AG09319 (cell line): ENCODE data around the gene SLC30A3.

Experiments
- DNase-seq: peaks from one replicate; pipeline ENCODE4 v3.0.0-alpha.2; 2010; ENCODE audit warnings: low read depth; ENCODE audit errors: extremely low read depth
- CTCF ChIP-seq: IDR thresholded peaks from 2 replicates; pipeline ENCODE4 v1.5.1; 2011; ENCODE audit warnings: low read depth, mild to moderate bottlenecking, inconsistent platforms, low read length, moderate library complexity

The SLC30A3 gene

GRCh38 chr2:27205206-27205605, 57.6 kb downstream of the SLC30A3 start:
- no peak for TF ChIP-seq CTCF
- DNase-seq, result no peak

DNA sequence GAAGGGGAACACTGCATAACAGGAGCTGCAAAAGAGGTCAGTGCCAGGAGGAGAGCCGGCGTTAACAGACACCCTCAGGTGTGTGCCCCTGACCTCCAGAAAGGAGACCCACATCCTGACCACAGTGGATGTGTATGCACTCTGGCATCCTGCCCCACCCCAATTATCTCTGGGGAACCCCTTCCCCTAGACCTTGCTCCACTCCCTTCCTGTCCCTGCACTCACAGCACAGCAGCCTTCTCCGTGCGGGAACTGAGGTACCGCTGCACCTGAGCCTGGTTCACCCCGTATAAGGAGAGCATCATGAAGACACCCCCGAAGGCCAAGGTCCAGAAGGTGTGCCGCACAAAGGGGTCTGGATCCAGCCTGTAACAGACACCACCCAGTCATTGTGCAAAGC, 58.3 kb downstream of the SLC30A3 start:
- no peak for DNase-seq
- TF ChIP-seq CTCF, result no peak

DNA sequence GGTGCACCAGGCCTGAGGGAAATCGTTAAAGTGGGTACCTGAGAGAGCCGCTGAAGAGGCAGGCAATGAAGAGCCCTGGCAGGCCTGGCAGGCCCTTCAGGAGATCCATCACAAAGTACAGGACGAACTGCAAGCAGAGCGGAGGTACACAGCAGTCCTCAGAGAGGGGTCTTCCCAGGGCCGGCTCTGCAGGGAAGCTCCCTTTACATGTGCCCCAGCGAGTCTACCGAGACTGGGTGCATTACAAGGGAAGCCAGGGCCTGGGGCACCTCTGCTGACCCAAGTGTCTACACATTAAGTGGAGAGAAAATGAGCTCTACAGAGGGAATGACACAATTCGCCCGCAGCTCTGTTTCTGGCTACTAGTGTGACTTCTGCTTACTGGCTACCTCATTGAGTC, 59.1 kb downstream of the SLC30A3 start:
- no peak for DNase-seq
- no peak for TF ChIP-seq CTCF
